GM19023 (cell line): ENCODE data around the gene COL25A1.
"Not testable (repeated sequence)": the region's sequence is repeated elsewhere in the genome, so short reads cannot be mapped to it uniquely, and the experiment has no call there.

Experiments
- ATAC-seq: cut with Tn5 transposase; IDR thresholded peaks from one replicate; pipeline ENCODE4 v1.9.1; 2021; ENCODE audit warnings: mild to moderate bottlenecking, moderate library complexity; ENCODE audit not compliant: unreplicated experiment

COL25A1 gene

DNA sequence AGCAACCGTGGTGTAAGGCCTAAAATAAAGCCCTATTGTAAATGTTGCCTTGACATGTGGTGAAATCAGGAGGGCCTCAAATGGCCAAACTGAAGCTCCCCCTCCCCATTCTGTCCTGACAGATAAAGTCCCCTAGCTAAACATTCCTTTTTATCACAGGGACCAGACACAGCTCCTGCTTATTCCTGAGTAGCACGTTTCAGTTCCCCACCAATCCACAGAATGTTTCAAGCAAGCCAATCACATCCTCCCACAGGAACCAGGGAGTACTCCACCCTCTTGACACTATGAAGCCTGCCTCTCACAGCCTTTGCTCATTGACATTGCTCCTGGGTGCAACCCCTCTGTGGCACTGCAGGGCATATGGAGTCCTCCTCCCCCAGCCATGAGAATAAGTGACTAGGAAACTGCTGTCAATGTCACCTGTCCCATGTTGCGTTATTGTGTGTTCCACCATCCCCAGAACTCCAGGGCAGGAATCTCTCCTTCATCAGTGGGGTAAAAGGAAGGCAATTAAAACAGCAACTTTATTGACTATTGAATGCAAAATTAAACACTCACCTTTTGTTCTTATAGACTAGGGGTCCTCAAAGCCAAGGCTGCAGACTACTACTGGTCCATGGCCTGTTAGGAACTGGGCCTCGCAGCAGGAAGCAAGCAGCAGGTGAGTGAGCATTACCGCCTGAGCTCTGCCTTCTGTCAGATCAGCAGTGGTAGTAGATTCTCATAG, 128.1 kb downstream of the COL25A1 start:
- no peak for ATAC-seq

DNA sequence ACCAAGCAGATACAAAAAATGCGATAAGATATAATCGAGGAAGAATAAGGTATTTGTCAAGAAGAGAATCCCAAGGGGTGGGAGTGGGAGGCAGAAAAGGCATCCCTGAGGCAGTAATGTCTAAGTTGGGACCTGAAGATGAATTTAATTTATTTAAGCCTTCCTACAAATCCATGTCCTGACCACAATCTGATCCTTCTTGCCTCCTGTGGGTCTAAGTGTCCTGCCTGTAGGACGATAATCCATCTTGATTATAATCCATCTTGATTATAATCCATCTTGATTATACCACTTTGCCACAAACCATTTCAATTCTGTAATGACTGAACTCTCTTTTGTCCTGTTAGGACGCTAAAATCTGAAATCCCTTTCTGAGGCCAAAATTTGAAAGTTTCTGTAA, 130.2 kb downstream of the COL25A1 start:
- ATAC-seq: no peak

DNA sequence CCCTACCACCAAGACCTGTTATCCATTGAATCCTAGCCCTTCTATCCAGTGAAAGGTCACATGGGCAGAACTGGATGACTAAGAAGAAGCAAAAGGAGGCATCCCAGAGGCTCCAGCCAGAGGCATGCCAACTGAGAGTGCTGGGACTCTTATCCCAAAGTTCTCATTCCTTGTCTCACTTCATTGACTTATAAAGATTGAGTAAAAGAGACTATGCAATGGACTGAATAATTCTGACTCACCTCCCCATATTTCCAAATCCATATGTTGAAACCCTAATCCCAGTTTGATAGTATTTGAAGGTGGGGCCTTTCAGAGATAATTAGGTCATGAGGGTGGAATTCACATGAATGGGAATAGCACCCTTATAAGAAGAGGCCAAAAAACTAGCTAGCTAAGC, 131.4 kb downstream of the COL25A1 start:
- ATAC-seq: no peak

DNA sequence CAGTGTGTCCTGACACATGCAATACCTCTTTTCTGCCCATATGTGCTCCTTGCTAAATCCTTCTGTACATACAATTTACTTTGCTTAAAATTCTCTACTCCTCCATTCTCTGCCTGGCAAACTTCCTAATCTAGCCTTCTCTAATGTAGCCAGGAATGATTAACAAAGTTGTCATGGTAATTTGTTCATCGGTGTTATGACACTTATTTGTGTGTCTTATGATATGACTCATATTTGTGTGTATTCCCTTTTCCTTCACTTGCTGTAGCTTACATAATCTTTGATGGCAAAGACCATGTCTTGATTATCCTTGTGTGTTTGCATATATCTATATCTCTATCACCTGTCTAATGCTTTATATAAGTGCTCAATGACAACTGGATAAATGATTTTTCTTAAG, 133.3 kb downstream of the COL25A1 start:
- no peak for ATAC-seq

DNA sequence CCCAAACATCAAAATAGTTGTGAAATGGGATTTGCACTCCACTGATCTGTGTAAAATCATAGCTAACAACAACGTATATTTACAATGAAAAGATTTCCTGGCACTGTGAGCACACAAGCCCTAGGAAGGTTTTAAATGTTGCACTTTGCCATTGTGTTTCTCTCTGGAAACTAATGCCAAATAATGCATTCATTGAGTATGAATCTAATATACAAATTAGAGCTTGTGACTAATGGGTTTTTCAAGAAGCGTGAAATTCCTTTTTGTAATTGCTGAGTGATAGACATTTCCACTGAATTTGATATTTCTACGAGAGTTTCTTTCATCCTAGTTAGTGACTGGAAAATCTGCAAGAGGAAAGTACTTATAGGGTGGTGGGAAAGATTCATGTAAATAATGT, 135.9 kb downstream of the COL25A1 start:
- ATAC-seq: no peak

DNA sequence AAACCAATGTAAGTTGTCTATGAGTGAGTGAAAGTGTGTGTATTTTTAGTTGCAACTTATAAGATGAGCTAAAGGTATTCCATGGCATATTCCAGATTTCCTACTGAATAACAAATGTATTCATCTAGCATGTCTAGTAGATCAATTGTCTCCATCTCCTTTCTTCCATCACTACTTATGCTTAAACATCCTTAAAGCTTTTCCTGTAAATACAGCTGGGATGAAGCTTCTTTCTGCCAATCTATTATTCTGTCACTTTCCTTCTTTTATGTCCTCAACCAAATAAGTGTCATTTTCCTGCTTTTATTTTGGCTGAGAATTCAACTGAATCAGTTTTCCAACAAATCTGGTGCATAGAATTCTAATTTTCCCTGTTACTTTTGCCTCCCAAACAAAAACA, 136.3 kb downstream of the COL25A1 start:
- ATAC-seq: no peak

DNA sequence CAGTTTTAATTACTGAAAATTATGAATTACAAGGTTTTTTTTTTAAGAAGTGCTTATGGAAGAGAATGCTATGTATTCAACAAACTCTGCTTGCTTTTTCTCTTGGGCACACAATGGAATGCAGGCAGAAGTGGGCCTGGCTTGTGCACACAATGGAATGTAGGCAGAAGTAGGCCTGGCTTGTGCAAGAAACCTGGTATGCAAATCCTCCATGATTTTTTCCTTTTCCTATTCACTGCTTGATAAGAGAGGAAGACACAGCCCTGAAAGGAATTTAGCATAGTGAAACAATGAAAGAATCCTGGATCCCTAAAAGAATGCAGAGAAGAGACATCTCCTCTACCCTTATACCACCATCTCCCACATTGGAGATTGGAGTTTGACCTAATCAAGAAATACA, 138.4 kb downstream of the COL25A1 start:
- ATAC-seq: no peak

DNA sequence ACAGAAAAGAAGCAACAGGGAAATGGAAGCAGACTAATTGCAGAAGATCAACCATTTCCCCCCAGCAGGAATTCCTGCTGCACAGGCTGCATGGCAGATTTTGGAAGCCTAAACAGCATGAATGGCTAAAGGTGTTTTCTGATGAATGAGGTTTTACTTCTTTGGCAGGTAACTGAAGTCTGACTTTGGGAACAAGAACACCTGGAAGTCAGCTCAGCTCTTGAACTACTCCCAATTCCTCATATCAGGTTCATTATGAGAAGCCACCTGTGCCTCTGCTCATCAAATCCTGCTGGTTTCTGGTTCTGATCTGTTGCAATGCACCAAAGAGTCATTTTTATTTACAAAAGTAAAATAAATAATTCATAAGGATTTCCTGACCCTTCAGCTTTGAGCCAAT, 139.0 kb downstream of the COL25A1 start:
- ATAC-seq: no peak

DNA sequence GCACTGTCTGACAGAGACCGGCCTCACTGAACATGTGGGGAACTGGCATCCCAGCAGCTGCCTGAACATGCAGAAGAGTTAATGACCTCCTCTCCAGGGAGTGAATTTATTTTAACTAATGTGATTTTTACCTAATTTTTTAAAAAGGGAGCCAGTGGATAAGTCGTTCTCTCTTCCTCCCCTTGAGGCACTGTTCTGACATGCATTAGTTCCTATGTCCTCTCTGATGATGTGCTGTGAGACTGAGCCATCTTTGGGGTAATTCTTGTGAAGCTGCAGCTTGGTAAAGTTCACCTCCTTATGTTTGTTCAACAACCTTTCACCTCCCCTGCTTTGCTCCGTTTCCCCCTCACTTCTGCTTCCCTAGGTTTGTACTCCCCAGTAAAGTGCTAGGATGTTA, 139.7 kb downstream of the COL25A1 start:
- no peak for ATAC-seq

DNA sequence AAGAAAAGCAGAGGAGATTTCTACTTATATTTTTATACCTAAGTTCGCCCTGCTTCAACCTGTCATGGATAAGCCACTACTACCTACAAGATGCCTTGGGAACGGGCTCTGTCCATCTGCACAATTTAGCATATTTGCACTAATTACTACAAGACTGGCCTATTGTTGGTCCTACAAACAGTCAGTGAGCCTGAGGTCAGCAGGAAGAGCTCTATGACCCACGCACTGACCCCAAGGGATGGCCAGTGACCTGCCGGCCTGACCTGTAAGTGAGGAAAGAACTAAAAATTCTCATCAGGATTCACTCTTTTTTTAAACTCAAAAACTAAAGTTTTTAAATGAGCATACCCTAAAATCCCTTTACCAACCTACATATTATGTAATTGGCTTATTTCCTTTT, 142.0 kb downstream of the COL25A1 start:
- ATAC-seq: no peak

DNA sequence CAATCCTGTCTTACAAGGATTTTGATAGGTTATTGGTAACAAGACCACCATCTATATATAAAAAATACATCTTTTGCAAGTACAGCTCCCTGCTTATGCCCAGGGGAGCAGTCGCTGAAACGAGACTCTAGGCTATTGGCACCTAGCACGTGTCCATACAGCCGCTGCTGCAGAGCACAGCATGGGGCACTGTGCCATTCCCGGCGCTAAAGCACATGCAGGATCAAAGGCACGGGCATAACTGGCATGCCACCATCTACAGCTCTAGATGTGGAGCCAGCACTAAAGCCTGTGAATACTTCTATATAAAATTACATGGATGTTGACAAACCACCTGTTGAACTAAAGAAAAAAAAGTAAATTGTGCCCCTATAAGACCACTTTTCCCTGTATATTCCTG, 144.8 kb downstream of the COL25A1 start:
- ATAC-seq: no peak

DNA sequence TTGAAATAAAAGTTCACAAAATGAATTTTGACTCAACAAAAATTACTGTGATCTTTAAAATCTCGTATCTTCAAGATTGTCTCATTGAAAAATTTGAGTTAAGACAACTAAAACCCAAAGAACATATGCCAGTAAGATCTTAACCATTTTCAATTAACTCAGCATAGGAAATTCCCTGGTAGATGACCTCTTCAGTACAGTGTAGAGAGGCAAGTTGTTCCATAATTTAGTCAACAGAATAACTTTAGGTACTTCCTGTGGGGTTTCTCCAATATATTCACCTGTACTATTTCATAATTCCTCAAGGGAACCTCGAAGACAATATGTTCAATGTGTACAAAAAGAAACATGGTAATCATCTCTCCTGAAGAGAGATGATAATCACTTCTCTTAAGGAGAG, 145.3 kb downstream of the COL25A1 start:
- ATAC-seq: no peak

DNA sequence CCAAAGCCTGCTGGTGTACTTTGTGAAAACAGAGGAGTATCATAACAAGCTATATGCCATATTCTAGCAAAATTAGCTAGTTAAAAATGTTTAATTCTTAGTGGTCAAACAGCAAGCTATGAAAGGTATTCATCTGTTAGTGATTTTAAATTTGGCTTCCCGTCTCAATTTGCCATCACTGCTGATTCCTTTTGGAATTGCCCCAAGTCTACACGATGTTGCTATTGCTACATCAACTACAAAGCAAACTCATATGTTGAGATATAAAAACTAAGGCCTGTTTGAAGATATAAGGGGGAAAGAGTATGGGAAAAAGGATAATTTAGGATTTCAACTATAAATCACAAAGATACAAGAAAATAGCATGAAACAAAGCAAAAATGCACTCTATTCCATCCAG, 146.1 kb downstream of the COL25A1 start:
- ATAC-seq: no peak

DNA sequence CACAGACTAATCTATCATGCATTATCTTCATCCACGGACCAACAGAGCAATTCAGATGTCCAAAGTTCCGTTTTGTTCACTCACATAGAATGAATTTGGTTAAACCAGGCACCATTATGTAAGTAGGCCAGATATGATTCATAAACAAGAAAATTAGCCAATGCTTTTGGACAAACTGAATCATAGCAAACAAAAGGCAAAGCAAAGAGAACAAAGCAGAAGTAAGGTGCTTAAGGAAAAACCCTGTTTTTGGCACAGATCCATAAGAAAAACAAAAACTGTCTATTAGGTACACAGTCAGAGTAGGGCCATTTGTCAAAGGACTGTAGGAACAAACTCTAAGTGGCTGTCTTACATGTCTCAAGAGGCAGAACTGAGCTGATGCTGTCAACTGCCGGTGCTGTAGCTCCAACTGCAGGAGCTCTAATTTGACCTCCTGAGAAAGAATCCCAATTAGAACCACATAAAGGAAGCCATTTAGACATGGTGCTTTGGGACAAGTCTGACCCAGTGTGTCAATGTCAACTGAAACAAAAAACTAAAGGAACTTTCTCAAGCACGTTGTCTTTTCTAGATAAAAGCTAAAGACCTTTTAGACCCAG, 146.7 kb downstream of the COL25A1 start:
- ATAC-seq: no peak

DNA sequence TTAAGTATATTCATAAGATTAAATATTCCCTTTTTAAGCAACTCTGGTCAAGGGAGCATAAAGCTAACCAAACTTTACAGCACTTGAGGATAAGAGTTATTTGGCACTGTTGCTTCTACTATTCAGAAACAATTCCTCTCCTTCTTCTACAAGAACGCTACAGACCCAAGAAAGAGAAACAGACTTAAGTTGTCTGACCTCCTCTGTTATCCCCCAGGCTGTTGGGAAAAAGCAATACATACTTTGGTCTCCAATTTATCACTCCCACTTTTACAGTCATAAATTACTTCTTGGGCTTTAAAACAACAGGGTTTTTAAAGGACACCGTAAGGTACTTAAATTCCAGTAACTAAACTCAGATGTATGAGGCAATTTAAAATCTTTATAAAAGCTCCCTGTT, 147.4 kb downstream of the COL25A1 start:
- ATAC-seq: no peak

DNA sequence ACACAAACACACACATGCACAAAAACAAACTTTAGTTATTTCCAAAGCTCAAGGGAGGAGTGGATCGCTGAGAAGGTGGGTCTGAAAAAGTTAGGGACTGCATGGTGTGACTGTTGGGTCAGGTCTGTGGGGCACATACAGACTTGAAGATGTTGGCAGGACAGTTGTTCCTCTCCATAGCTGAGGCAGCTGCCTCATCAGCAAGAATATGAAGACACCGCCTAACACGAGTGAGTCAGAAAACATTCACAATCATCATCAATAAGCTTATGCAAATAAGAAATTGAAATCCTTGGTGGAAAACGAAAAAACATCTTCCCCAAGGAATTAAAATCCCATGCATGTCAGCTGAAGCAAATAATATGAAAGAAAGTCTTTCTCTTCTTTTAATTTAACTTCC, 148.0 kb downstream of the COL25A1 start:
- ATAC-seq: no peak

DNA sequence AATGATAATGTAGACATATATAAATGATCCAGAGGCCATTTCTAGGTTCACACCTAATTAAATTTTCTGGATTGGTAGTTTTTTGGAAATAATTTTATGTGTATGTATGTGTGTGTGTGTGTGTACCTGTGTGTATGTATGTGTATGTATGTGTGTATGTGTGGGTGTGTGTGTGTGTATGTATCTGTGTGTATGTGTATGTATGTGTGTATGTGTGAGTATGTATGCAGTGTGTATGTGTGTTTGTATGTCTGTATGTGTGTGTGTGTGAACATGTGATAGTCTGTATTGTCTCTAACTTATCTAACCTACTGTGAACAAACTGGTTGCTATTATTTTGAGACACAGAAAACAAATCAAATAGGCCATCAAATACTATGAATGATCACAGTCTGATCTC, 152.6 kb downstream of the COL25A1 start:
- no peak for ATAC-seq

DNA sequence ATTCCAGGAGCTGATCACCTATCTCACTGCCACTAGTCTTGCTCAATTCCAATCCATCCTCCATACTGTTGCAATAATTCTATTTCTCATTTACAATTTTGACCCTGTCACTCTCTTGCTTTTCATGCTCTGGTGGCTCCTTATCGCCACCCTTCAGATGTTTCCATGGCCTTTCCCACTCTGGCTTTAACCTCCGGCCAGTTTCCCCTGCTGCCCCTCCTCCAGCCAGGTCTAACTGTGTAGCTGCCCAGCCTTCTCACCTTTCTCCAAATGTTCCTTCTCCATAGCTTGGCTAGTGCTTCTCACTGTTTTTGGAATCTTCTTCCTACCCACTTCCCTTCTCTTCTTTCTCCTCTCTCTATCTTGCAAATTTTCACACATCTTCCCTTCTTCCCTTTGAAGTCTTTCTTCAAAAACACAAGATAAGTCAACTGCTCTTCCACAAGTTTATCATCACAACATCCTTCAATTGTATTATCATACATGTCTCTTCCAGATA, 153.8 kb downstream of the COL25A1 start:
- no peak for ATAC-seq

DNA sequence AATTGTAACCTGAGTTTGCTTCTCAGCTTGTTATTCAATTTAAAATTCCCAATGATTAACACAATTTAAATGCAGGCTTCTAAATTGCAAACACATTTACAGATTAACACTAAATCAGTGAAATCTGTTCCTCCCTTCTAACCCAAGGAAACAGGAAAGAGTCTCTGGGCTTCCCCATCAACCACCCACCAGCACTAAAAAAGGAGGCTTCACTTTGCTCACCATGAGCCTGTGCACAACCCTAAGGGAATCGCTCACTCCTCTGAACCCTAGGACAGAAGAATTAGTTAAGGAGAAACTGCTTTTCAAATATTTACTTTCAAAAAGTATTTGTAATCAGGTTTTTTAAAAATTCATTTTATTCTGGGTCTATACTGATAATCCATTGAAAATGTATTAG, 155.3 kb downstream of the COL25A1 start:
- no peak for ATAC-seq

DNA sequence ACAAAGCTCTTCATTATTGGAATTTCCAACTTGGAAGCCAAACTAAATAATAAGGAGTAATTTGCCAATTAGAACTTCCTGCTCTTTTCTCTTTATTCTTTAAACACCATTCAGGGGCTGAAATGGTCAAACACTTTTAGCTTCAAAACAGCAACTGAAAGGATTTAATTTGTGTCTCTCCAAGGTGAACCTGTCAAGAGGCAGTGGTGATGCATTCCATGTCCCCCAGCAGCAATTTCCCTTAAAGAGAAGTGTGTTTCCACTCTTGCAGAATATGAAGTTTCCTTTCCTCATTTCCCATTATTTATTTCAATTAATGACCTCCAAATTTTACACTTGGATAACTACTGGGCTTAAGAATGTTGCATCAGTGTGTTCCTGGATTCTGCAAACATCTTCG, 156.0 kb downstream of the COL25A1 start:
- ATAC-seq: no peak

DNA sequence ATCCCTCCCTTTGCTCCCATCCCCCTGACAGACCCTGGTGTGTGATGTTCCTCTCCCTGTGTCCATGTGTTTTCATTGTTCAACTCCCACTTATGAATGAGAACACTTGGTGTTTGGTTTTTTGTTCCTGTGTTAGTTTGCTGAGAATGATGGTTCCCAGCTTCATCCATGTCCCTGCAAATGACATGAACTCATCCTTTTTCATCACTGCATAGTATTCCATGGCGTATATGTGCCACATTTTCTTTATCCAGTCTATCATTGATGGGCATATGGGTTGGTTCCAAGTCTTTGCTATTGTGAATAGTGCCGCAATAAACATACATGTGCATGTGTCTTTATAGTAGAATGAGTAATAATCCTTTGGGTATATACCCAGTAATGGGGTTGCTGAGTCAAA, 164.3 kb downstream of the COL25A1 start:
- ATAC-seq: not testable (repeated sequence)

DNA sequence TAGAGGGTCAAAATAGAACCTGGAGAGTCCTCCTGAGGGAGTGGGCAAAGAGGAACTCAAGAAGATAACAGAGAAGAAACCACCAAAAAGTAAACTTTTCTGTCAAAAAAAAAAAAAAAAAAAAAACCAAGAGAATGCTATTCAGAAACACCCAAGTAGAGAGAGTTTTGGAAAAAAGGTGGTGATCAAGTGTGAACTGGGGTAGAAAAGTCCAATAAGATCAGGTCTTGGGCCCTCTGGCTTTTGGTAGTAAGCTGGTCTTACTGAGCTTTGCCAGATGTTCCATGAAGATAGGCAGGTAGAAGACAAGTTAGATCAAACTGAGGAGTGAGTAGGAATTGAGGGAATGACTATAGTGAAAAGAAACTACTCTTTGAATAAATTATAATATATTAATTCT, 167.5 kb downstream of the COL25A1 start:
- no peak for ATAC-seq

DNA sequence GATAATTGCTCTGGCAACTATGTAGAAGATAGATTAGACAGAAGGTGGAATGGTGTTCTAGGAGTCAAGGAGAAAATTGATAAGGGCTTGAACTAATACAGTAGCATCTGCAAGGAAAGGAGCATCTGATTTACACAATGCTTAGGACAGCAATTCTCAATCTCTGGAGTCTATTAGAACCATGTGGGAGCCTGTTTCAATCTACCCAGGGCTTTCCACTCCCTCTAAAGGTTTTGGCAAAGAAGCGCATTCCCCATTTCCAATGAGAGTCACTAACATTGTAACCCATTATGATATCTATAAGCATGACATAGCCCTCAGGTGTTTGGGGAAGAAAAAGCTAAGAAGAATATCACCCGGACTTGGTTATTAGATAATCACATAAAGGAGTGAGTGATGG, 168.2 kb downstream of the COL25A1 start:
- no peak for ATAC-seq
